IMR-90 (cell line): ENCODE measurements around the gene TTC21A. TPM values are rescaled to one million over a fixed set of nuclear protein-coding genes. Genes with fewer than 3 reads are reported as not detected.

Experiments
- ATAC-seq: fragments of 200-7000 bp; cut with Tn5 transposase; 2 replicates; pipeline ENCODE4 v1.9.1; 2020; ENCODE audit warnings: low read depth, mild to moderate bottlenecking, moderate library complexity
- BruUV-seq: library from RNA; stranded (reverse); fragments of 400-500 nt; replicated peaks from 2 replicates; lab custom pipeline; 2021; lab: Mats Ljungman, UMichigan
- CTCF ChIA-PET: fragments of 300-600 bp; formaldehyde crosslinking; extraction: SDS; loops from one replicate; lab custom pipeline; 2021; ENCODE audit warnings: antibody characterized with exemption; lab: Yijun Ruan, JAX
- POLR2A ChIA-PET: fragments of 300-600 bp; sonication (Branson Sonifier 250); formaldehyde crosslinking; loops from one replicate; lab custom pipeline; 2022; ENCODE audit warnings: antibody characterized with exemption; ENCODE audit not compliant: unreplicated experiment; lab: Charles Lee
- DNase-seq: peaks from one replicate; pipeline ENCODE4 v3.0.0; 2013
- H2AFZ ChIP-seq: replicated peaks from 2 replicates; pipeline ENCODE3; 2013; ENCODE audit warnings: low read length, mild to moderate bottlenecking; ENCODE audit not compliant: poor library complexity
- H2AK5ac ChIP-seq: 2 replicates; pipeline ENCODE4 v1.6.1; 2013; ENCODE audit warnings: low read depth, low read length, inconsistent platforms
- H2AK9ac ChIP-seq: replicated peaks from 2 replicates; pipeline ENCODE3; 2013; ENCODE audit warnings: mild to moderate bottlenecking, low read depth, low read length, moderate library complexity; ENCODE audit not compliant: poor library complexity
- H2BK120ac ChIP-seq: 2 replicates; pipeline ENCODE4 v1.6.1; 2013; ENCODE audit warnings: low read depth, low read length, inconsistent platforms
- H2BK15ac ChIP-seq: 3 replicates; pipeline ENCODE4 v1.6.1; 2013; ENCODE audit warnings: low read depth, low read length, inconsistent platforms
- H2BK20ac ChIP-seq: 2 replicates; pipeline ENCODE4 v1.6.1; 2013; ENCODE audit warnings: low read depth, mild to moderate bottlenecking, inconsistent platforms, low read length, moderate library complexity
- H2BK5ac ChIP-seq: 2 replicates; pipeline ENCODE4 v1.6.1; 2013; ENCODE audit warnings: mild to moderate bottlenecking, low read depth, low read length, inconsistent platforms; ENCODE audit not compliant: poor library complexity, severe bottlenecking
- H3K14ac ChIP-seq: replicated peaks from 2 replicates; pipeline ENCODE4 v1.6.1; 2013; ENCODE audit warnings: low read depth, low read length, inconsistent platforms
- H3K18ac ChIP-seq: 2 replicates; pipeline ENCODE4 v1.6.1; 2013; ENCODE audit warnings: low read depth, low read length, control low read depth
- H3K23ac ChIP-seq: 2 replicates; pipeline ENCODE4 v1.6.1; 2013; ENCODE audit warnings: low read depth, low read length, inconsistent platforms
- H3K27ac ChIP-seq: 2 replicates; pipeline ENCODE4 v1.5.1; 2013; ENCODE audit warnings: mild to moderate bottlenecking, control low read depth, low read length; ENCODE audit not compliant: insufficient read depth
- H3K27me3 ChIP-seq: 2 replicates; pipeline ENCODE4 v1.6.1; 2013; ENCODE audit warnings: low read length; ENCODE audit not compliant: control insufficient read depth, insufficient read depth
- H3K36me3 ChIP-seq: 2 replicates; pipeline ENCODE4 v1.6.1; 2013; ENCODE audit warnings: low read length, mixed read lengths; ENCODE audit not compliant: control insufficient read depth, insufficient read depth
- H3K4ac ChIP-seq: 2 replicates; pipeline ENCODE4 v1.6.1; 2013; ENCODE audit warnings: low read depth, low read length, inconsistent platforms
- H3K4me1 ChIP-seq: 2 replicates; pipeline ENCODE4 v1.6.1; 2013; ENCODE audit warnings: low read length, mixed read lengths; ENCODE audit not compliant: control insufficient read depth, insufficient read depth
- H3K4me2 ChIP-seq: 2 replicates; pipeline ENCODE4 v1.6.1; 2013; ENCODE audit warnings: low read depth, mild to moderate bottlenecking, control low read depth, low read length, moderate library complexity
- H3K4me3 ChIP-seq: 2 replicates; pipeline ENCODE4 v1.5.1; 2013; ENCODE audit warnings: low read depth, mild to moderate bottlenecking, control low read depth, low read length, moderate library complexity; ENCODE audit not compliant: insufficient read depth
- H3K56ac ChIP-seq: 2 replicates; pipeline ENCODE4 v1.6.1; 2013; ENCODE audit warnings: low read length, inconsistent platforms; ENCODE audit not compliant: insufficient read depth; ENCODE audit errors: extremely low read depth
- H3K79me1 ChIP-seq, 2 experiments: 2 replicates each; pipeline ENCODE4 v1.6.1; 2013; ENCODE audit warnings: low read length in 2 of 2, inconsistent platforms in 1 of 2, low read depth in 1 of 2
- H3K9ac ChIP-seq: 2 replicates; pipeline ENCODE4 v1.6.1; 2013; ENCODE audit warnings: low read depth, low read length, control low read depth
- H3K9me1 ChIP-seq: 2 replicates; pipeline ENCODE4 v1.6.1; 2013; ENCODE audit warnings: low read length, inconsistent platforms; ENCODE audit not compliant: insufficient read depth
- H3K9me3 ChIP-seq: 2 replicates; pipeline ENCODE4 v1.6.1; 2013; ENCODE audit warnings: low read length; ENCODE audit not compliant: control insufficient read depth, insufficient read depth
- H4K20me1 ChIP-seq: 2 replicates; pipeline ENCODE4 v1.6.1; 2013; ENCODE audit warnings: low read length, inconsistent platforms; ENCODE audit not compliant: insufficient read depth
- H4K5ac ChIP-seq: 2 replicates; pipeline ENCODE4 v1.6.1; 2013; ENCODE audit warnings: mild to moderate bottlenecking, low read depth, low read length, control low read depth
- H4K8ac ChIP-seq, 2 experiments: 2 replicates each; pipeline ENCODE4 v1.6.1; 2013; ENCODE audit warnings: low read depth in 2 of 2, low read length in 2 of 2, control low read depth in 1 of 2, inconsistent platforms in 1 of 2
- H4K91ac ChIP-seq: 2 replicates; pipeline ENCODE4 v1.6.1; 2013; ENCODE audit warnings: low read depth, low read length, inconsistent platforms; ENCODE audit not compliant: insufficient read depth
- NFE2L2 ChIP-seq: fragments of 150-350 bp; IDR thresholded peaks from 2 replicates; pipeline ENCODE4 v1.6.1; 2016; ENCODE audit warnings: low read depth, mild to moderate bottlenecking, low read length
- WGBS, 2 experiments: methylation state at CpG; one replicate each; pipeline versions ENCODE4 v1.1.5 to v1.1.7; 2013; ENCODE audit warnings: missing lambda C conversion rate in 2 of 2; ENCODE audit not compliant: insufficient read length in 1 of 2; ENCODE audit errors: extremely low coverage in 2 of 2; 5-methylcytosine and 5-hydroxymethylcytosine counted together
- dilution Hi-C: fragments of 300-500 bp; cut with HindIII; formaldehyde crosslinking; loops from one replicate; pipeline ENCODE4 v1.14.3; 2018; ENCODE audit warnings: low sequenced_read_pairs; ENCODE audit not compliant: unreplicated experiment
- in situ Hi-C: fragments of 300-500 bp; cut with MboI; formaldehyde crosslinking; loops from 3 replicates; pipeline ENCODE4 v1.14.3; 2019; ENCODE audit warnings: low sequenced_read_pairs, inconsistent platforms, mixed read lengths
- intact Hi-C: fragments of 100-400 bp; cut with micrococcal nuclease; formaldehyde crosslinking; loops from 2 replicates; pipeline ENCODE4 v1.10.0; 2022
- polyA plus RNA-seq, 3 experiments: library from polyadenylated mRNA; depleted of rRNA; stranded (reverse); fragments of >200 nt; gene quantifications; 2 replicates each; pipeline ENCODE4 v1.2.3, GENCODE V29; 2012; ENCODE audit warnings: low replicate concordance in 1 of 3
- total RNA-seq: library from RNA; depleted of rRNA; stranded (reverse); fragments of >200 nt; gene quantifications from 2 replicates; pipeline ENCODE4 v1.2.3, GENCODE V29; 2012

TTC21A gene
- total and polyA plus RNA-seq, 2 of the 4 experiments (the other 2 are of a cell fraction) = 0.90 to 1.8 TPM

GRCh38 chr3:39104961-39105686 is 2.4 kb upstream of the TTC21A start:
- DNase-seq = no peak
- no peak overlapping the region for H3K9ac ChIP-seq
- H3K27me3 ChIP-seq = no peaks in the 10 kb centered on the region
- no peak overlapping the region for H2BK5ac ChIP-seq
- no peak overlapping the region for H2BK120ac ChIP-seq
- in situ Hi-C loops = no loop called here
- H3K4me2 ChIP-seq = no peak overlapping the region; the same call in 1 of the 2 replicates
- no peak overlapping the region for H2AK9ac ChIP-seq
- dilution Hi-C loops = no loop called here
- H3K4me3 ChIP-seq = no peak overlapping the region
- no peak overlapping the region for H3K14ac ChIP-seq
- H2AK5ac ChIP-seq = no peak overlapping the region
- POLR2A ChIA-PET = interaction anchor here (0.6 kb wide), 1 partner anchor 11 kb away, joined by 3 read pairs; no protein-coding TSS in a partner anchor
- CTCF ChIA-PET = interaction anchor here (1.1 kb wide), 1 partner anchor 73 kb away, joined by 3 read pairs; no protein-coding TSS in a partner anchor
- no peaks in the 10 kb centered on the region for H3K9me3 ChIP-seq
- no peak overlapping the region for H3K18ac ChIP-seq
- H3K36me3 ChIP-seq = peaks cover 5% of the 10 kb centered on the region; the same call in 1 of the 2 replicates
- no peak overlapping the region for H2AFZ ChIP-seq
- no peak overlapping the region for H3K56ac ChIP-seq
- no peak overlapping the region for H4K91ac ChIP-seq
- BruUV-seq = no TSS peak
- H4K8ac ChIP-seq = no peak overlapping the region
- H3K79me1 ChIP-seq = peaks cover 14 to 65% of the 10 kb centered on the region in 2 experiments
- no peak overlapping the region for H2BK20ac ChIP-seq
- H3K27ac ChIP-seq = no peak overlapping the region
- no peak overlapping the region for H4K5ac ChIP-seq
- 0 out of 2 replicates have a peak overlapping the region, but pooled peaks have one; percentile 69 for H3K23ac ChIP-seq
- peaks cover 59% of the 10 kb centered on the region for H4K20me1 ChIP-seq
- intact Hi-C loops = loop anchor here (5.0 kb wide), 2 partner anchors 62 to 277 kb away; partner anchors contain the start of gene SLC25A38
- no peak for ATAC-seq
- TF ChIP-seq NFE2L2 = no peak
- no peak overlapping the region for H3K4ac ChIP-seq
- H3K9me1 ChIP-seq = peaks cover 8% of the 10 kb centered on the region
- H2BK15ac ChIP-seq = no peak overlapping the region
- WGBS, 2 experiments = 95% methylated on average over 2 of the region's 7 CpGs; no CpG with 5 or more reads in 1 of the 2 experiments
- H3K4me1 ChIP-seq = peaks cover 4% of the 10 kb centered on the region; the same call in 1 of the 2 replicates
